HG02571 (cell line): ENCODE data around the gene NADSYN1.

Source experiments
- ATAC-seq: cut with Tn5 transposase; IDR thresholded peaks from one replicate; pipeline ENCODE4 v1.9.1; 2021; ENCODE audit warnings: mild to moderate bottlenecking, moderate library complexity; ENCODE audit not compliant: unreplicated experiment

Gene NADSYN1

DNA sequence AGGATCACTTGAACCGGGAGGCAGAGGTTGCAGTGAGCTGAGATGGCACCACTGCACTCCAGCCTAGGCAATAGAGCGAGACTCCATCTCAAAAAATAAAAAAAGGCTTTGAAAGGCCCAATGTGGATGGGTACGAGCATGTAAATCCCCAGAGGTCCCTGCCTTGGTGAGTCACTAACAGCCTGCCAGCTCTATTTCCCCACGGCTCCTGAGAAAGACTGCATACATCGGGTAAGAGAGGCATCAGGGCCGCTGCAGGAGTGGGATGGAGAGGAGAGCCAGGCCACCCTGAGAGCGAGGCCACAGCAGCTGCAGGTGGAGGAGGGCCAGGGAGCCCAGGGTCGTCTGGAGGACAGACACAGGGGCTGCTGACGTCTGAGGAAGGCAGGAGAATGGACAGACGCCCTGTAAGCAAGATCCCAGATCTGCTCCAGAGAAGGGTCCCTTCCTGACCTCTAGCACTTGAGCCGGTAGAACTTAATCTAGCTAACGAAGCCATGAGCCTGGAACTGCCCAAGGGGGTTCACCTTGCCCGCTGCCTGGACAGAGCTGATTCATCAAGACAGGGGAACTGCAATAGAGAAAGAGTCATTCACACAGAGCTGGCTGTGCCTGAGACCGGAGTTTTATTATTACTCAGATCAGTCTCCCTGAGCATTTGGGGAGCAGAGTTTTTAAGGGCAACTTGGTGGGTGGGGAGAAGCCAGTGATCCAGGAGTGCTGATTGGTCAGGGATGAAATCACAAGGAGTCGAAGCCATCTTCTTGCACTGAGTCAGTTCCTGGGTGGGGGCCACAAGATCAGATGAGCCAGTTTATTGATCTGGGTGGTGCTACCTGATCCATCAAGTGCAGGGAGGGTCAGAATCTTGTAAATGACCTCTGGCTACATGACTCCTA is 90.1 kb downstream of the NADSYN1 start:
- no peak for ATAC-seq

DNA sequence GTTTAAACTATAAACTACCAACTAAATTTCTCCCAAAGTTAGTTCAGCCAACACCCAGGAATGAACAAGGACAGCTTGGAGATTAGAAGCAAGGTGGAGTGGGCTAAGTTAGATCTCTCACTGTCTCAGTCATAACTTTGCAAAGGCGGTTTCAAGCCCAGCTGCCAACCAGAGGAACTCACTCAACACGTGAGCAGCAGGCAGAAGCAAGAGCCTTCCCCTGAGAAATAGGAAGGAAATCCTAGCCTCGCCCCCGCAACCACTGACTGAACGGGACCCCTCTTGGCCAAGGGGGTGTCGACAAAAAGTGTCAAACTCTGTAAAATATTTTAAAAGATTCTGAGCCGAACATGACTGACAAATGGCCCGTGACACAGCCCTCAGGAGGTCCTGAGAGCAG is 90.9 kb downstream of the NADSYN1 start:
- ATAC-seq: no peak

GRCh38 chr11:71544525-71545214 is 91.7 kb downstream of the NADSYN1 start:
- ATAC-seq: no peak

GRCh38 chr11:71545405-71545966 is 92.5 kb downstream of the NADSYN1 start:
- ATAC-seq: no peak

DNA sequence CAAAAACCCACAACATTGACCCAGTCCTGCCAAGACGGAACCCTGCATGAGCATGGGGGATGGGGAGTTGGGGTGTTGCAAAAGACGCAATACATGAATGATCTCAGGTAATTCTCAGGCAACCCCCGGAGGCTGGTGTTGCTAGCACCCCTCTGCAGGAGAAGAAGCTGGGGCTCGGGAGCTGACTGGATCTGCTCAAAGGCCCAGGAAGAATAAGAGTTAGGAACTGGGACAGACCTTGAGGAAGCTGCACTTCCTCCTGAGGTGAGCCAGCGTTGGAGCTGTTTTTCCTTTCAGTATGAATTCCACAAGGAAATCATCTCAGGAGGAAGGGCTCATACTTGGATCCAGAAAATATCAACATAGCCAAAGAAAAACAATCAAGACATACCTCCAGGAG is 95.1 kb downstream of the NADSYN1 start, which contains the start of gene KRTAP5-9:
KRTAP5-9 (plus strand) TSS at position 301 of the 400 bp plus-strand sequence. CDS start 238 bp downstream, outside the sequence.
- ATAC-seq: no peak

DNA sequence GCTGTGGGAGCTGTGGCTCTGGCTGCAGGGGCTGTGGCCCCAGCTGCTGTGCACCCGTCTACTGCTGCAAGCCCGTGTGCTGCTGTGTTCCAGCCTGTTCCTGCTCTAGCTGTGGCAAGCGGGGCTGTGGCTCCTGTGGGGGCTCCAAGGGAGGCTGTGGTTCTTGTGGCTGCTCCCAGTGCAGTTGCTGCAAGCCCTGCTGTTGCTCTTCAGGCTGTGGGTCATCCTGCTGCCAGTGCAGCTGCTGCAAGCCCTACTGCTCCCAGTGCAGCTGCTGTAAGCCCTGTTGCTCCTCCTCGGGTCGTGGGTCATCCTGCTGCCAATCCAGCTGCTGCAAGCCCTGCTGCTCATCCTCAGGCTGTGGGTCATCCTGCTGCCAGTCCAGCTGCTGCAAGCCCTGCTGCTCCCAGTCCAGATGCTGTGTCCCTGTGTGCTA is 95.7 kb downstream of the NADSYN1 start:
- no peak for ATAC-seq
